GM23338 (cell line): ENCODE results near the gene PIK3R5. TPM values are rescaled to one million over a fixed set of nuclear protein-coding genes. Genes with fewer than 3 reads are reported as not detected.

Source experiments
- ATAC-seq: fragments of 200-7000 bp; cut with Tn5 transposase; 3 replicates; pipeline ENCODE4 v1.9.1; 2020
- DNase-seq: peaks from one replicate; pipeline ENCODE4 v3.0.0-alpha.2; 2015; ENCODE audit warnings: low spot score
- H2AFZ ChIP-seq: fragments of 200-600 bp; sonication (generic); 2 replicates; pipeline ENCODE4 v1.8.0; 2016; ENCODE audit warnings: antibody characterized with exemption, mild to moderate bottlenecking, moderate library complexity
- H3F3A ChIP-seq: fragments of 200-600 bp; sonication (generic); replicated peaks from 2 replicates; pipeline ENCODE4 v1.8.0; 2017; ENCODE audit warnings: antibody characterized with exemption, mixed run types, low read depth
- H3K27ac ChIP-seq: fragments of 200-600 bp; sonication (generic); 2 replicates; pipeline ENCODE4 v1.6.1; 2016; ENCODE audit warnings: low read depth
- H3K27me3 ChIP-seq: fragments of 200-600 bp; sonication (generic); 2 replicates; pipeline ENCODE4 v1.8.0; 2016; ENCODE audit warnings: mild to moderate bottlenecking, mixed run types, moderate library complexity; ENCODE audit not compliant: insufficient read depth
- H3K36me3 ChIP-seq: fragments of 200-600 bp; sonication (generic); 2 replicates; pipeline ENCODE4 v1.8.0; 2016; ENCODE audit warnings: mild to moderate bottlenecking; ENCODE audit not compliant: insufficient read depth
- H3K4me1 ChIP-seq: fragments of 200-600 bp; sonication (generic); 2 replicates; pipeline ENCODE4 v1.8.0; 2016; ENCODE audit warnings: mild to moderate bottlenecking, moderate library complexity; ENCODE audit not compliant: insufficient read depth
- H3K4me2 ChIP-seq: fragments of 200-600 bp; sonication (generic); 2 replicates; pipeline ENCODE4 v1.7.1; 2017; ENCODE audit warnings: mixed run types
- H3K4me3 ChIP-seq: fragments of 200-600 bp; sonication (generic); 2 replicates; pipeline ENCODE4 v1.6.1; 2016; ENCODE audit warnings: mixed run types
- H3K79me2 ChIP-seq: fragments of 200-600 bp; sonication (generic); replicated peaks from 2 replicates; pipeline ENCODE4 v1.8.0; 2017; ENCODE audit warnings: mild to moderate bottlenecking; ENCODE audit not compliant: insufficient read depth
- H3K9me2 ChIP-seq: fragments of 200-600 bp; sonication (generic); 2 replicates; pipeline ENCODE4 v1.8.0; 2017; ENCODE audit not compliant: insufficient read depth
- H4K20me1 ChIP-seq: fragments of 200-600 bp; sonication (generic); replicated peaks from 2 replicates; pipeline ENCODE4 v1.8.0; 2017; ENCODE audit warnings: mild to moderate bottlenecking; ENCODE audit not compliant: insufficient read depth
- H3K27ac Mint-ChIP-seq: 2 replicates; pipeline ENCODE4 v1.8.0; 2020; ENCODE audit warnings: inconsistent platforms, mild to moderate bottlenecking, moderate library complexity, mixed read lengths
- H3K27me3 Mint-ChIP-seq: 3 replicates; pipeline ENCODE4 v1.8.0; 2022; ENCODE audit warnings: low read depth, mild to moderate bottlenecking, moderate library complexity, mixed read lengths, inconsistent platforms; ENCODE audit not compliant: insufficient read depth, poor library complexity
- H3K36me3 Mint-ChIP-seq: 3 replicates; pipeline ENCODE4 v1.8.0; 2021; ENCODE audit warnings: low read depth, mild to moderate bottlenecking, inconsistent platforms, moderate library complexity, mixed read lengths
- H3K4me1 Mint-ChIP-seq: 3 replicates; pipeline ENCODE4 v1.8.0; 2020; ENCODE audit warnings: mild to moderate bottlenecking, inconsistent platforms, mixed read lengths
- H3K4me3 Mint-ChIP-seq: 3 replicates; pipeline ENCODE4 v1.8.0; 2021; ENCODE audit warnings: moderate library complexity, mild to moderate bottlenecking, inconsistent platforms, mixed read lengths
- H3K9me3 Mint-ChIP-seq: 3 replicates; pipeline ENCODE4 v1.8.0; 2020; ENCODE audit warnings: moderate library complexity, mild to moderate bottlenecking, inconsistent platforms, mixed read lengths
- CREB1 ChIP-seq: fragments of 250-450 bp; sonication (Bioruptor Pico); IDR thresholded peaks from 2 replicates; pipeline ENCODE4 v1.5.0; 2020; ENCODE audit warnings: low read depth, mild to moderate bottlenecking, moderate library complexity
- EZH2 ChIP-seq: fragments of 200-600 bp; sonication (generic); IDR thresholded peaks from one replicate; pipeline ENCODE4 v1.8.0; 2017; ENCODE audit warnings: antibody characterized with exemption, mild to moderate bottlenecking, low read depth; ENCODE audit not compliant: unreplicated experiment
- JUNB ChIP-seq: IDR thresholded peaks from one replicate; pipeline ENCODE4 v1.6.1; 2016; ENCODE audit warnings: antibody characterized with exemption; ENCODE audit not compliant: unreplicated experiment
- POLR2AphosphoS5 ChIP-seq: IDR thresholded peaks from 2 replicates; pipeline ENCODE4 v1.6.1; 2016; ENCODE audit warnings: antibody characterized with exemption, low read depth
- STAT1 ChIP-seq: IDR thresholded peaks from one replicate; pipeline ENCODE4 v1.6.1; 2016; ENCODE audit warnings: antibody characterized with exemption; ENCODE audit not compliant: unreplicated experiment
- ZNF114 ChIP-seq: fragments of 250-450 bp; sonication (Bioruptor Pico); IDR thresholded peaks from 2 replicates; pipeline ENCODE4 v1.5.0; 2020; ENCODE audit warnings: mild to moderate bottlenecking, moderate library complexity
- ZNF331 ChIP-seq: fragments of 250-450 bp; sonication (Bioruptor Pico); IDR thresholded peaks from 2 replicates; pipeline ENCODE4 v1.5.0; 2020; ENCODE audit warnings: low read depth, mild to moderate bottlenecking, moderate library complexity
- polyA plus RNA-seq: library from polyadenylated mRNA; unstranded; fragments of >200 nt; fragmentation: Nextera tagmentation; extraction: Ambion mirVana; gene quantifications from 2 replicates; pipeline ENCODE4 v1.2.1, GENCODE V29; 2016
- total RNA-seq: library from RNA; depleted of rRNA; stranded (reverse); fragments of >200 nt; shearing (Covaris generic); gene quantifications from 2 replicates; pipeline ENCODE4 v1.2.3, GENCODE V29; 2014
- TF ChIP-seq, protein P1 (sequence below): fragments of 250-450 bp; sonication (Bioruptor Pico); IDR thresholded peaks from 2 replicates; pipeline ENCODE4 v1.5.0; 2020; ENCODE audit warnings: mild to moderate bottlenecking, moderate library complexity
- TF ChIP-seq, protein P2 (sequence below): IDR thresholded peaks from 2 replicates; pipeline ENCODE4 v1.6.1; 2016; ENCODE audit warnings: antibody characterized with exemption
- TF ChIP-seq, protein P3 (sequence below), 2 experiments: fragments of 200-600 bp in 1 of 2; sonication (generic) in 1 of 2; conservative IDR thresholded peaks; 2 replicates each; pipeline versions ENCODE4 v1.5.1 to v1.6.1; 2016 to 2017; ENCODE audit warnings: antibody characterized with exemption in 2 of 2, low read depth in 2 of 2, mild to moderate bottlenecking in 2 of 2, moderate library complexity in 1 of 2

PIK3R5 gene
- total and polyA plus RNA-seq, 2 experiments from 2014 or later: 1.7 to 9.4 TPM

GRCh38 chr17:8896641-8897635 is 68.6 kb downstream of the PIK3R5 start:
- Histone ChIP-seq H3K4me3 (no peak overlapping the region), H3K4me1 (peaks cover 16% of the 10 kb centered on the region), H3K36me3 (no peaks in the 10 kb centered on the region), H3K27ac (no peak overlapping the region), H4K20me1 (no peaks in the 10 kb centered on the region), H3K4me2 (no peak overlapping the region), H3K9me2 (no peaks in the 10 kb centered on the region), H3F3A (no peaks in the 10 kb centered on the region), H3K27me3 (no peaks in the 10 kb centered on the region), H2AFZ (no peak overlapping the region), H3K79me2 (no peaks in the 10 kb centered on the region)
- Mint-ChIP-seq H3K27me3 (peaks cover 2% of the 10 kb centered on the region), H3K27ac (no peak overlapping the region), H3K36me3 (no peaks in the 10 kb centered on the region), H3K4me3 (no peak overlapping the region), H3K9me3 (no peaks in the 10 kb centered on the region), H3K4me1 (peaks cover 48% of the 10 kb centered on the region)
- ATAC-seq (no peak), DNase-seq (no peak)
- TF ChIP-seq, protein P1, sequence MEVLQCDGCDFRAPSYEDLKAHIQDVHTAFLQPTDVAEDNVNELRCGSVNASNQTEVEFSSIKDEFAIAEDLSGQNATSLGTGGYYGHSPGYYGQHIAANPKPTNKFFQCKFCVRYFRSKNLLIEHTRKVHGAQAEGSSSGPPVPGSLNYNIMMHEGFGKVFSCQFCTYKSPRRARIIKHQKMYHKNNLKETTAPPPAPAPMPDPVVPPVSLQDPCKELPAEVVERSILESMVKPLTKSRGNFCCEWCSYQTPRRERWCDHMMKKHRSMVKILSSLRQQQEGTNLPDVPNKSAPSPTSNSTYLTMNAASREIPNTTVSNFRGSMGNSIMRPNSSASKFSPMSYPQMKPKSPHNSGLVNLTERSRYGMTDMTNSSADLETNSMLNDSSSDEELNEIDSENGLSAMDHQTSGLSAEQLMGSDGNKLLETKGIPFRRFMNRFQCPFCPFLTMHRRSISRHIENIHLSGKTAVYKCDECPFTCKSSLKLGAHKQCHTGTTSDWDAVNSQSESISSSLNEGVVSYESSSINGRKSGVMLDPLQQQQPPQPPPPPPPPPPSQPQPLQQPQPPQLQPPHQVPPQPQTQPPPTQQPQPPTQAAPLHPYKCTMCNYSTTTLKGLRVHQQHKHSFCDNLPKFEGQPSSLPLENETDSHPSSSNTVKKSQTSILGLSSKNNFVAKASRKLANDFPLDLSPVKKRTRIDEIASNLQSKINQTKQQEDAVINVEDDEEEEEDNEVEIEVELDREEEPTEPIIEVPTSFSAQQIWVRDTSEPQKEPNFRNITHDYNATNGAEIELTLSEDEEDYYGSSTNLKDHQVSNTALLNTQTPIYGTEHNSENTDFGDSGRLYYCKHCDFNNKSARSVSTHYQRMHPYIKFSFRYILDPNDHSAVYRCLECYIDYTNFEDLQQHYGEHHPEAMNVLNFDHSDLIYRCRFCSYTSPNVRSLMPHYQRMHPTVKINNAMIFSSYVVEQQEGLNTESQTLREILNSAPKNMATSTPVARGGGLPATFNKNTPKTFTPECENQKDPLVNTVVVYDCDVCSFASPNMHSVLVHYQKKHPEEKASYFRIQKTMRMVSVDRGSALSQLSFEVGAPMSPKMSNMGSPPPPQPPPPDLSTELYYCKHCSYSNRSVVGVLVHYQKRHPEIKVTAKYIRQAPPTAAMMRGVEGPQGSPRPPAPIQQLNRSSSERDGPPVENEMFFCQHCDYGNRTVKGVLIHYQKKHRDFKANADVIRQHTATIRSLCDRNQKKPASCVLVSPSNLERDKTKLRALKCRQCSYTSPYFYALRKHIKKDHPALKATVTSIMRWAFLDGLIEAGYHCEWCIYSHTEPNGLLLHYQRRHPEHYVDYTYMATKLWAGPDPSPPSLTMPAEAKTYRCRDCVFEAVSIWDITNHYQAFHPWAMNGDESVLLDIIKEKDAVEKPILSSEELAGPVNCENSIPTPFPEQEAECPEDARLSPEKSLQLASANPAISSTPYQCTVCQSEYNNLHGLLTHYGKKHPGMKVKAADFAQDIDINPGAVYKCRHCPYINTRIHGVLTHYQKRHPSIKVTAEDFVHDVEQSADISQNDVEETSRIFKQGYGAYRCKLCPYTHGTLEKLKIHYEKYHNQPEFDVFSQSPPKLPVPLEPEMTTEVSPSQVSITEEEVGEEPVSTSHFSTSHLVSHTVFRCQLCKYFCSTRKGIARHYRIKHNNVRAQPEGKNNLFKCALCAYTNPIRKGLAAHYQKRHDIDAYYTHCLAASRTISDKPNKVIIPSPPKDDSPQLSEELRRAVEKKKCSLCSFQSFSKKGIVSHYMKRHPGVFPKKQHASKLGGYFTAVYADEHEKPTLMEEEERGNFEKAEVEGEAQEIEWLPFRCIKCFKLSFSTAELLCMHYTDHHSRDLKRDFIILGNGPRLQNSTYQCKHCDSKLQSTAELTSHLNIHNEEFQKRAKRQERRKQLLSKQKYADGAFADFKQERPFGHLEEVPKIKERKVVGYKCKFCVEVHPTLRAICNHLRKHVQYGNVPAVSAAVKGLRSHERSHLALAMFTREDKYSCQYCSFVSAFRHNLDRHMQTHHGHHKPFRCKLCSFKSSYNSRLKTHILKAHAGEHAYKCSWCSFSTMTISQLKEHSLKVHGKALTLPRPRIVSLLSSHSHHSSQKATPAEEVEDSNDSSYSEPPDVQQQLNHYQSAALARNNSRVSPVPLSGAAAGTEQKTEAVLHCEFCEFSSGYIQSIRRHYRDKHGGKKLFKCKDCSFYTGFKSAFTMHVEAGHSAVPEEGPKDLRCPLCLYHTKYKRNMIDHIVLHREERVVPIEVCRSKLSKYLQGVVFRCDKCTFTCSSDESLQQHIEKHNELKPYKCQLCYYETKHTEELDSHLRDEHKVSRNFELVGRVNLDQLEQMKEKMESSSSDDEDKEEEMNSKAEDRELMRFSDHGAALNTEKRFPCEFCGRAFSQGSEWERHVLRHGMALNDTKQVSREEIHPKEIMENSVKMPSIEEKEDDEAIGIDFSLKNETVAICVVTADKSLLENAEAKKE (CRISPR knock-in tag): no peak
- no peak for TF ChIP-seq CREB1 (CRISPR knock-in tag)
- no peak for TF ChIP-seq ZNF114
- TF ChIP-seq, protein P2, sequence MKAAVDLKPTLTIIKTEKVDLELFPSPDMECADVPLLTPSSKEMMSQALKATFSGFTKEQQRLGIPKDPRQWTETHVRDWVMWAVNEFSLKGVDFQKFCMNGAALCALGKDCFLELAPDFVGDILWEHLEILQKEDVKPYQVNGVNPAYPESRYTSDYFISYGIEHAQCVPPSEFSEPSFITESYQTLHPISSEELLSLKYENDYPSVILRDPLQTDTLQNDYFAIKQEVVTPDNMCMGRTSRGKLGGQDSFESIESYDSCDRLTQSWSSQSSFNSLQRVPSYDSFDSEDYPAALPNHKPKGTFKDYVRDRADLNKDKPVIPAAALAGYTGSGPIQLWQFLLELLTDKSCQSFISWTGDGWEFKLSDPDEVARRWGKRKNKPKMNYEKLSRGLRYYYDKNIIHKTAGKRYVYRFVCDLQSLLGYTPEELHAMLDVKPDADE: no peak
- TF ChIP-seq JUNB: no peak
- no peak for TF ChIP-seq POLR2AphosphoS5
- no peak for TF ChIP-seq EZH2
- no peak for TF ChIP-seq STAT1
- TF ChIP-seq, protein P3, sequence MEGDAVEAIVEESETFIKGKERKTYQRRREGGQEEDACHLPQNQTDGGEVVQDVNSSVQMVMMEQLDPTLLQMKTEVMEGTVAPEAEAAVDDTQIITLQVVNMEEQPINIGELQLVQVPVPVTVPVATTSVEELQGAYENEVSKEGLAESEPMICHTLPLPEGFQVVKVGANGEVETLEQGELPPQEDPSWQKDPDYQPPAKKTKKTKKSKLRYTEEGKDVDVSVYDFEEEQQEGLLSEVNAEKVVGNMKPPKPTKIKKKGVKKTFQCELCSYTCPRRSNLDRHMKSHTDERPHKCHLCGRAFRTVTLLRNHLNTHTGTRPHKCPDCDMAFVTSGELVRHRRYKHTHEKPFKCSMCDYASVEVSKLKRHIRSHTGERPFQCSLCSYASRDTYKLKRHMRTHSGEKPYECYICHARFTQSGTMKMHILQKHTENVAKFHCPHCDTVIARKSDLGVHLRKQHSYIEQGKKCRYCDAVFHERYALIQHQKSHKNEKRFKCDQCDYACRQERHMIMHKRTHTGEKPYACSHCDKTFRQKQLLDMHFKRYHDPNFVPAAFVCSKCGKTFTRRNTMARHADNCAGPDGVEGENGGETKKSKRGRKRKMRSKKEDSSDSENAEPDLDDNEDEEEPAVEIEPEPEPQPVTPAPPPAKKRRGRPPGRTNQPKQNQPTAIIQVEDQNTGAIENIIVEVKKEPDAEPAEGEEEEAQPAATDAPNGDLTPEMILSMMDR (conservative IDR thresholded peaks at IDR 0.05; ENCODE audit: low read depth in 2 of 2): no peak
- no peak for TF ChIP-seq ZNF331 (CRISPR knock-in tag)
